GM10248 (cell line): Measurements from ENCODE around the gene SLC25A42.

ENCODE experiments used
- CTCF ChIA-PET: fragments of 300-600 bp; sonication (Branson Sonifier 250); formaldehyde crosslinking; extraction: SDS; loops from one replicate; lab custom pipeline; 2021; ENCODE audit warnings: antibody characterized with exemption; lab: Yijun Ruan, JAX
- POLR2A ChIA-PET: fragments of 350-650 bp; sonication (Branson Sonifier 250); formaldehyde crosslinking; extraction: SDS; loops from one replicate; lab custom pipeline; 2020; ENCODE audit warnings: antibody characterized with exemption; lab: Yijun Ruan, JAX
- DNase-seq: peaks from one replicate; pipeline ENCODE4 v3.0.0; 2012; ENCODE audit errors: extremely low spot score
- TF ChIP-seq, protein P1 (sequence below): IDR thresholded peaks from 2 replicates; pipeline ENCODE4 v1.5.1; 2012; ENCODE audit warnings: mild to moderate bottlenecking, low read depth; ENCODE audit errors: extremely low read depth, missing control alignments, control extremely low read depth

Gene SLC25A42

DNA sequence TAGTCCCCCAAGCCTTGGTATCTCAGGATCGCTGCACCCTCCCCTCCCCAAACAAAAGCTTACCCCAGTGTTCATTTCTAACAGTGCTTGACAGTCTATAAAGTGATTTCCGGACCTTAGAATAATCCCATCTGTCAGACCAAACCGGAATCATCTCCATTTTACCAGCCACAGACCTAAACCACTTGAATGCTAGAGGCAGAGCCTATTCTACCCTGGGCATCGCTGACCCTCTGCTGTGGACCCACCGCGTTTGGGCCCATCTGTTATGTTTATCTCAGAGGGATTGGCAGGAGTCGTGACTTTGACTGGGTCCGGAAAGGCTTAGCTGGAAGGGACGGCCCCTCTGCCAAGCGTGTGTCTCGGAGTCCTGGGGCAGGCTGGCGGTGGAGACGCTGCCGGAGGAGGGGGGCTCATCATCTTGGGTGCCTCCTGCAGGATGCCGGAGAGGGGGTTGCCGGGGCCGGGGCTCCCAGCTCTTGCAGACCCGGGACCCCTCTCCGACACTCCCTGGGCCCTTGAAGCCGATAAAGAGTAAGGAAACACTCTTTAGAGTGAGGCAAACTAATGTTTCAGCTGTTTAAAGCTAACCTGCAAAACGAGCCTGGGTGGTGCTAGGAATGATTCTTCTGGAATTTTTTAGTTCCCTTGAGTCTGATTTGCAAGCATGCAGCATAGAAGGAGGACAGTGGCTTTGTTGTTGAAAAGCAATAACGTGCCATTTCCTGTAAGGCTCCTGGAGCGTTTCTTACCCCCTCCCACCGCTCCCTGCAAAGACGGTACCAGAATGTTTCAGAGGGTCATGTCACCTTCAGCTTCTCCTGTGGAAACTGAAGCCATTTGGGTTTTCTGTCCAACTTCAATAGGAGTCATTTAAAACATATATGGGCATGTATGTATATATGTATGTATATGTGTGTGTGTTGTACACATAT, 1.3 kb downstream of the SLC25A42 start:
- TF ChIP-seq, protein P1, sequence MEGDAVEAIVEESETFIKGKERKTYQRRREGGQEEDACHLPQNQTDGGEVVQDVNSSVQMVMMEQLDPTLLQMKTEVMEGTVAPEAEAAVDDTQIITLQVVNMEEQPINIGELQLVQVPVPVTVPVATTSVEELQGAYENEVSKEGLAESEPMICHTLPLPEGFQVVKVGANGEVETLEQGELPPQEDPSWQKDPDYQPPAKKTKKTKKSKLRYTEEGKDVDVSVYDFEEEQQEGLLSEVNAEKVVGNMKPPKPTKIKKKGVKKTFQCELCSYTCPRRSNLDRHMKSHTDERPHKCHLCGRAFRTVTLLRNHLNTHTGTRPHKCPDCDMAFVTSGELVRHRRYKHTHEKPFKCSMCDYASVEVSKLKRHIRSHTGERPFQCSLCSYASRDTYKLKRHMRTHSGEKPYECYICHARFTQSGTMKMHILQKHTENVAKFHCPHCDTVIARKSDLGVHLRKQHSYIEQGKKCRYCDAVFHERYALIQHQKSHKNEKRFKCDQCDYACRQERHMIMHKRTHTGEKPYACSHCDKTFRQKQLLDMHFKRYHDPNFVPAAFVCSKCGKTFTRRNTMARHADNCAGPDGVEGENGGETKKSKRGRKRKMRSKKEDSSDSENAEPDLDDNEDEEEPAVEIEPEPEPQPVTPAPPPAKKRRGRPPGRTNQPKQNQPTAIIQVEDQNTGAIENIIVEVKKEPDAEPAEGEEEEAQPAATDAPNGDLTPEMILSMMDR: no peak
- ChIA-PET CTCF (interaction anchor here (1.1 to 1.2 kb wide), 2 partner anchors 12 to 14 kb away, joined by 3 to 5 read pairs; no protein-coding TSS in a partner anchor), POLR2A (no interaction called here)
- peak; percentile 49 for DNase-seq

DNA sequence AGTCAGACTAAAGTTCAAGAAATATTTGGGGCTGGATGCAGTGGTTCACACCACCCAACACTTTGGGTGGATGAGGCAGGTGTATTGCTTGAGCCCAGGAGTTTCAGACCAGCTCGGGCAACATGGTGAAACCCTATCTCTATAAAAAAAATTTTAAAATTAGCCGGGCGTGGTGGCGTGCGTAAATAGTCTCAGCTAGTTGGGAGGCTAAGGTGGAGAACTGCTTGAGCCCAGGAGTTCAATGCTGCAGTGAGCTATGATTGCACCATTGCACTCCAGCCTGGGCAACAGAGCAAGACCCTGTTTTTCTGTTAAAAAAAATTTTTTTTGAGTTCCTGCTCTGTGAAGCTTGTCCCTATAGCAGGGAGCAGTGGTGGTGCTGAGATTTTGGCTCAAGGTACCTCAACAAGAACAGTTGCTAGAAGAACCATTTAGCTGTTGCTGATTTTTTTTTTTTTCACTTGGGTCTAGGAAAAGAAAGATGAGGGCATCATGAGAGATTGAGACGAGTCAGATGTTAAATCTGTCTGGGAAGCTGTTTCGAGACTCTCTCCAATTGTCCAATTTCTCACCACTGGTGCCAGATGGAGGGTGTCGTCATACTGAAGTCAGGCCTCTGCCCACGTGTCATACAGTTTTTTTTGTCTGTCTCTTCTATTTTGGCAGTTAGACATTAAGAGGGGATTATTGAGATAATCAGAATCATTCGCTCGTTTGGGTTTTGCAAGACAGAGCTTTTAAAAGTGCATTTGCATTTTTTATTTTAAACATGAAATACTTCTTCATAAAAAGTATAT, 3.7 kb downstream of the SLC25A42 start:
- TF ChIP-seq, protein P1: no peak
- ChIA-PET POLR2A (no interaction called here), CTCF (interaction anchor here (0.5 to 4.4 kb wide), 4 partner anchors 13 to 723 kb away, joined by 3 to 21 read pairs (median 4); no protein-coding TSS in a partner anchor)
- DNase-seq: no peak

DNA sequence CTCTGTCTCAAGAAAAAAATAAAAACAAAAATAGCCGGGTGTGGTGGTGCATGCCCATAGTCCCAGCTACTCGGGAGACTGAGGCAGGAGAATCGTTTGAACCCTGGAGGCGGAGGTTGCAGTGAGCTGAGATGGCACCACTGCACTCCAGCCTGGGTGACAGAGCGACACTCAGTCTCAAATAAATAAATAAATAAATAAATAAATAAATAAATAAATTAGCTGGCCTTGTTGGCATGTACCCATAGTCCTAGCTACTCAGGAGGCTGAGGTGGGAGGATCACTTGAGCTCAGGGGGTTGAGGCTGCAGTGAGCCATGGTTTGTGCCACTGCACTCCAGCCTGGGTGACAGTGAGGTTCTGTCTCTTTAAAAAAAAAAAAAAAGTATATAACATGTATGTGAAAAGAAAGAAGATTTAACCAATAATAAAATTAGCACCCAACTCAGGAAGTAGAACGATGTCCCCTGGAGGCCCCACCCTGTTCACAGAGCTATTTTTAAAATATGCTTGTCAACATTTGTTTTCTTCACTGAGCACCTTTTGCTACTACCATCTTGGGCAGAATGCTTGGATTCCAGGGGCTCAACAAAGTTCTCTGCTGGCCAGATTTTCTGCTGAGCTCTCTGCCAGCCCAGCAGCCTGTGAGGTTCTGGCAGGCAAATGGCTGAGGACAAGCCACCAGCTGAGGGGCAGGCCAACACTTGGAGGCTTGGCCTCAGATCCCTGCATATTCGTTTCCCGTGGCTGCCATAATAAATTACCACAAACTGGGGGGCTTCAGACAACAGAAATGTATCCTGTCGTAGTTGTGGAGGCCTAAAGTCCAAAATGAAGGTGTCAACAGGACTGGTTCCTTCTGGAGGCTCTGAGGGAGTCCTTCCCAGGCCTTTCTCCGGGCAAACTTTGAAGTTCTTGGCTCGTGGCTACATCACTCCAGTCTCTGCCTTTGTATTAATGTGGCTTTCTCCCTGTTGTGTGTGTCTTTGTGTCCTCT, 5.2 kb downstream of the SLC25A42 start:
- ChIA-PET POLR2A (no interaction called here), CTCF (interaction anchor here (0.9 to 4.4 kb wide), 3 partner anchors 15 to 106 kb away, joined by 3 to 21 read pairs (median 3); no protein-coding TSS in a partner anchor)
- DNase-seq: peak; percentile 44

DNA sequence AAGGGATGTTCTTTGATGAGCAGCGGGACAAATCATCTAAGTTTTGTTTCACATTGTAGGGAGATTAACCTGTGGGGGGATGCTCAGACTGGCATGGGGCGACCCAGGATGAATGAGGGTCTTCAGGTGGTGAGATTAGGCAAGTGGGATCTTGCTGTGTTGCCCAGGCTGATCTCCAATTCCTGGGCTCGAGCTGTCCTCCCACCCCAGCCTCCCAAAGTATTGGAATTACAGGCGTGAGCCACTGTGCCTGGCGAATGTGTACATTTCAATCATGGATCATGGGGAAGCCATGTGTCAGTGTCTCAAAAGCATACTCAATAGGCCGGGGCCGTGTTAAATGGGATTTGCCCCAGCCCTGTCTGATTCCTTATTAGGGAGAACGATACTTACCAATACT, 8.1 kb downstream of the SLC25A42 start:
- no peak for DNase-seq
- ChIA-PET POLR2A (no interaction called here), CTCF (no interaction called here)
- TF ChIP-seq, protein P1: no peak

More for the DNA sequence above, 5.2 kb downstream of the SLC25A42 start:
- TF ChIP-seq, protein P1: no peak

DNA sequence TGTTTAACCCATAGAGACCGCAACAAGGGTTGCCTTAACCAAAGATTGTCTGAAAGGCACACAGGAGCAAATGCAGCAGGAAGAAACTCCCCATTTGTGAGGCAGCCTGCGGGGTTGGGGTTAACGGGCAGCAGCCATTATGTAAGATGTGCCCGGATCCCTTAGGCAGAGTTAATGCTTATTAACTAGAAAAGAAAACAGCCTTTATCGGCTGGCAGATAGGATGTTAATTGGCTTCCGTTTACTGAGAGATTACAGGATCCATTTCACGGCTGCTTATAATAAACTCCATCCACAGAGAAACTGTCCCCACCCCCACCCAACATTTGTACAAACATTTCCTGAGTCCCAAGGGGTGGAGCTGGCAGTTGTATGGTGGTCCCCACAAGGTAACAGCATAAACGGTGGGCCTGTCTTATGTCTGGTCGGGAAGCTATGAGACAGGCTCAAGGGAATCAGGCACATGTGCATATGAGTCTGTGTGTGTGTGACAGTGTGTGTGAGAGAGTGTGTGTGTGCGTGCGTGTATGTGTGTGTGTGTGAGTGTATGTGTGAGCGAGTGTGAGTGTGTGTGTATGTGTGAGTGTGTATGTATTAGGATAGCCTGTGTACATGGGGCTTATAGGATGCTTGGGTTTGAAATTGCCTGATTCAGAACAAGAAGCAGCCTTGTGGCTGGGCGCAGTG, 10.5 kb downstream of the SLC25A42 start:
- DNase-seq: no peak
- TF ChIP-seq, protein P1: no peak
- ChIA-PET POLR2A (no interaction called here), CTCF (interaction anchor here (0.7 kb wide), 1 partner anchor 100 kb away, joined by 3 read pairs; no protein-coding TSS in a partner anchor)
